Thyroid gland (tissue), 4 donors: ENCODE measurements around the gene ZNF143. TPM values are rescaled to one million over a fixed set of nuclear protein-coding genes. Genes with fewer than 3 reads are reported as not detected.
A peak's percentile ranks its signal among the peaks of the same experiment; 100 is the strongest.

Experiments
- DNase-seq, 2 donors: peaks; one replicate each; pipeline ENCODE4 v3.0.0-alpha.2; 2019
- H3K27ac ChIP-seq, 3 donors: fragments of 200-600 bp; sonication (generic); 1 replicate in 2 of 3; 2 replicates in 1 of 3; pipeline ENCODE4 v1.5.1; 2016 to 2019; ENCODE audit warnings: mild to moderate bottlenecking in 1 of 3, moderate library complexity in 1 of 3
- H3K27me3 ChIP-seq: fragments of 200-600 bp; sonication (generic); one replicate; pipeline ENCODE4 v1.5.1; 2019
- H3K36me3 ChIP-seq, 2 donors: fragments of 200-600 bp; sonication (generic); one replicate each; pipeline ENCODE4 v1.5.1; 2016 to 2019
- H3K4me1 ChIP-seq, 2 donors: fragments of 200-600 bp; sonication (generic); one replicate each; pipeline ENCODE4 v1.5.1; 2017 to 2019
- H3K4me3 ChIP-seq, 3 donors: fragments of 200-600 bp; sonication (generic); replicated peaks in 1 of 3; 1 replicate in 2 of 3; 2 replicates in 1 of 3; pipeline ENCODE4 v1.5.1; 2016; ENCODE audit warnings: mild to moderate bottlenecking in 1 of 3
- H3K9me3 ChIP-seq: fragments of 200-600 bp; sonication (generic); one replicate; pipeline ENCODE4 v1.5.1; 2017
- CTCF ChIP-seq, 6 experiments: fragments of 200-600 bp in 3 of 6; fragments of 450-650 bp in 3 of 6; sonication (generic) in 3 of 6; IDR thresholded peaks; one replicate each; pipeline ENCODE4 v1.5.1; 2016 to 2019; ENCODE audit warnings: antibody characterized with exemption in 6 of 6, mild to moderate bottlenecking in 2 of 6, inconsistent platforms in 1 of 6, moderate library complexity in 1 of 6
- POLR2A ChIP-seq, 2 donors: fragments of 450-650 bp; IDR thresholded peaks; one replicate each; pipeline ENCODE4 v1.6.1; 2017; ENCODE audit warnings: antibody characterized with exemption in 2 of 2, mild to moderate bottlenecking in 2 of 2, moderate library complexity in 1 of 2
- WGBS, 2 donors: methylation state at CpG; one replicate each; pipeline ENCODE4 v1.1.5; 2017; 5-methylcytosine and 5-hydroxymethylcytosine counted together
- intact Hi-C: fragments of 100-400 bp; cut with DNase I; formaldehyde crosslinking; loops from one replicate; pipeline ENCODE4 v1.15.1; 2023
- total RNA-seq, 4 donors: library from RNA; depleted of rRNA; stranded (reverse); fragments of >200 nt; gene quantifications; one replicate each; pipeline ENCODE4 v1.2.3, GENCODE V29; 2016

ZNF143 gene
- total RNA-seq, 4 donors from 2014 or later, result 16.3 to 26.1 (median 21.1) TPM

GRCh38 chr11:9495803-9496514 is 35.1 kb downstream of the ZNF143 start:
- H3K4me1 ChIP-seq, result no peaks in the 10 kb centered on the region
- peaks cover 24 to 29% of the 10 kb centered on the region in 2 donors for H3K36me3 ChIP-seq
- intact Hi-C loops, result loop anchor here (10.0 kb wide), 1 partner anchor 481 kb away; no protein-coding TSS in a partner anchor

GRCh38 chr11:9498457-9499078 is 37.8 kb downstream of the ZNF143 start:
- no peak for DNase-seq
- WGBS, 2 donors, result 87 to 94% methylated on average over 4 of the region's 4 CpGs
- no peak for TF ChIP-seq CTCF (IDR thresholded peaks at IDR 0.05)
- no peak for TF ChIP-seq POLR2A (IDR thresholded peaks at IDR 0.05)
- no peaks in the 10 kb centered on the region for H3K4me1 ChIP-seq
- intact Hi-C loops, result loop anchor here (10.0 kb wide), 1 partner anchor 484 kb away; no protein-coding TSS in a partner anchor
- no peaks in the 10 kb centered on the region for H3K9me3 ChIP-seq
- H3K4me3 ChIP-seq, result no peak overlapping the region
- H3K36me3 ChIP-seq, result peaks cover 19 to 25% of the 10 kb centered on the region in 2 donors
- no peak overlapping the region for H3K27ac ChIP-seq
- H3K27me3 ChIP-seq, result no peaks in the 10 kb centered on the region

More at GRCh38 chr11:9495803-9496514, 35.1 kb downstream of the ZNF143 start:
- Histone ChIP-seq H3K4me3 (no peak overlapping the region), H3K27ac (no peak overlapping the region), H3K27me3 (no peaks in the 10 kb centered on the region), H3K9me3 (no peaks in the 10 kb centered on the region)
- TF ChIP-seq POLR2A (IDR thresholded peaks at IDR 0.05) (no peak), CTCF (IDR thresholded peaks at IDR 0.05) (no peak)
- DNase-seq, result no peak
- WGBS, 2 donors, result 90 to 91% methylated on average over 6 of the region's 6 CpGs

- intact Hi-C loops, result no loop called here
- Histone ChIP-seq H3K36me3 (no peaks in the 10 kb centered on the region), H3K4me1 (peaks cover 0 to 9% of the 10 kb centered on the region in 2 donors), H3K27ac (peak overlapping the region in 2 of 3 donors; percentile 38 to 52), H3K27me3 (no peaks in the 10 kb centered on the region), H3K9me3 (no peaks in the 10 kb centered on the region), H3K4me3 (no peak overlapping the region)
- TF ChIP-seq POLR2A (IDR thresholded peaks at IDR 0.05) (no peak), CTCF (IDR thresholded peaks at IDR 0.05) (peak; percentile 85 to 93 (median 90))
- peak; percentile 80 to 83 for DNase-seq
- WGBS, 2 donors, result 47 to 50% methylated on average over 6 of the region's 6 CpGs
Measured at GRCh38 chr11:9506489-9507276, 45.9 kb downstream of the ZNF143 start.

DNA sequence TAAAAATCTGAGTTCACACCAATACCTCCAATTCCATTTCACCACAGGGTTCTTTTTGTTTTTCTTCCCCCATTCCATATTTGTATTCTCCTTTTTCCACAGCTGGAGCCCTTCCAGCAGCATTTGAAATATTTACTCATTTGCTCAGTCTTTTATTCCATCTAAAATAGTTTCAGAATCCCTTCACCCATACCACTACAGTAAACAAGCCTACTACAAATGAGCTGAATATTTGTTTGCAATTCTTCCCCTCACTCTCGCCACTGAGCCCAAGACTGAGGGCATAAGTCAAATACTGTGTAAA is 46.4 kb downstream of the ZNF143 start:
- peaks cover 0 to under 1% of the 10 kb centered on the region in 2 donors for H3K36me3 ChIP-seq
- TF ChIP-seq CTCF (IDR thresholded peaks at IDR 0.05), result no peak
- TF ChIP-seq POLR2A (IDR thresholded peaks at IDR 0.05), result no peak
- H3K4me3 ChIP-seq, result no peak overlapping the region
- no peak overlapping the region for H3K27ac ChIP-seq
- DNase-seq, result no peak
- H3K4me1 ChIP-seq, result peaks cover 0 to 9% of the 10 kb centered on the region in 2 donors
- H3K27me3 ChIP-seq, result no peaks in the 10 kb centered on the region
- intact Hi-C loops, result no loop called here
- no peaks in the 10 kb centered on the region for H3K9me3 ChIP-seq
- WGBS, 2 donors, result 93% methylated on average over 1 of the region's 1 CpG
